Activated CD8-positive, alpha-beta memory T cell treated with anti-CD3 and anti-CD28 coated beads, Interleukin-2, amount 50 U/mL, for 24 hours (primary cell): Measurements from ENCODE around the gene CACNG1.
"Not testable (repeated sequence)": the region's sequence is repeated elsewhere in the genome, so short reads cannot be mapped to it uniquely, and the experiment has no call there.

ENCODE experiments used
- DNase-seq: peaks from one replicate; pipeline ENCODE4 v3.0.0-alpha.2; 2020; ENCODE audit errors: extremely low read depth

The CACNG1 gene

GRCh38 chr17:67025216-67025792, 19.1 kb upstream of the CACNG1 start:
- DNase-seq: no peak

GRCh38 chr17:67026341-67026740, 18.0 kb upstream of the CACNG1 start:
- no peak for DNase-seq

- no peak for DNase-seq
Observed at GRCh38 chr17:67027031-67027628, 17.2 kb upstream of the CACNG1 start.

- DNase-seq: no peak
Observed at GRCh38 chr17:67030641-67031040, 13.7 kb upstream of the CACNG1 start.

- no peak for DNase-seq
Observed at GRCh38 chr17:67032382-67032781, 12.0 kb upstream of the CACNG1 start.

GRCh38 chr17:67032985-67033384, 11.4 kb upstream of the CACNG1 start:
- no peak for DNase-seq

- no peak for DNase-seq
Observed at GRCh38 chr17:67033613-67034012, 10.7 kb upstream of the CACNG1 start.

GRCh38 chr17:67035131-67036083, 8.9 kb upstream of the CACNG1 start:
- DNase-seq: no peak

GRCh38 chr17:67038861-67039365, 5.4 kb upstream of the CACNG1 start:
- no peak for DNase-seq

GRCh38 chr17:67040652-67041051, 3.7 kb upstream of the CACNG1 start:
- no peak for DNase-seq

GRCh38 chr17:67041119-67041518, 3.2 kb upstream of the CACNG1 start:
- not testable (repeated sequence) for DNase-seq

GRCh38 chr17:67041531-67041930, 2.8 kb upstream of the CACNG1 start:
- no peak for DNase-seq

GRCh38 chr17:67041941-67042899, 2.1 kb upstream of the CACNG1 start:
- no peak for DNase-seq

GRCh38 chr17:67043283-67043682, 1.1 kb upstream of the CACNG1 start:
- DNase-seq: no peak

GRCh38 chr17:67044940-67045339, 586 bp downstream of the CACNG1 start:
- DNase-seq: no peak

GRCh38 chr17:67046398-67046797, 2.0 kb downstream of the CACNG1 start:
- no peak for DNase-seq

- no peak for DNase-seq
Observed at GRCh38 chr17:67047382-67047781, 3.0 kb downstream of the CACNG1 start.

GRCh38 chr17:67049025-67049739, 4.8 kb downstream of the CACNG1 start:
- no peak for DNase-seq

- no peak for DNase-seq
Observed at GRCh38 chr17:67050066-67050465, 5.7 kb downstream of the CACNG1 start.

- DNase-seq: no peak
Observed at GRCh38 chr17:67050471-67051154, 6.3 kb downstream of the CACNG1 start.
